ENCODE measurements around the gene ZNF470.

Gene ZNF470

DNA sequence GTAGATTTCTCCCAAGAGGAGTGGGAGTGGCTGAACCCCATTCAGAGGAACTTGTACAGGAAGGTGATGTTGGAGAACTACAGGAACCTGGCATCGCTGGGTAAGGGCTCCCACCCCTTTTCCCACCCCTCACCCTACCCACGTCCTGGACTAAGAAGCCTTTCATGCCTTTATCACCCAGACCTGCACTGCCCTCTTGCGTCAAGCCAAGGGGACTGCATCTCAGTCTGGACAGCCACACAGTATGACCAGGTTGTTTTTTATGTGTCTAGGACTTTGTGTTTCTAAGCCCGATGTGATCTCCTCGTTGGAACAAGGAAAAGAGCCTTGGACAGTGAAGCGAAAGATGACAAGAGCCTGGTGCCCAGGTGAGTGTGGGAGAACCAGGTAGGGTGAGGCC is 19.7 kb upstream of the ZNF470 start:
- no peak for DNase-seq (ENCODE audit: low read depth)
- TF ChIP-seq, protein P1, sequence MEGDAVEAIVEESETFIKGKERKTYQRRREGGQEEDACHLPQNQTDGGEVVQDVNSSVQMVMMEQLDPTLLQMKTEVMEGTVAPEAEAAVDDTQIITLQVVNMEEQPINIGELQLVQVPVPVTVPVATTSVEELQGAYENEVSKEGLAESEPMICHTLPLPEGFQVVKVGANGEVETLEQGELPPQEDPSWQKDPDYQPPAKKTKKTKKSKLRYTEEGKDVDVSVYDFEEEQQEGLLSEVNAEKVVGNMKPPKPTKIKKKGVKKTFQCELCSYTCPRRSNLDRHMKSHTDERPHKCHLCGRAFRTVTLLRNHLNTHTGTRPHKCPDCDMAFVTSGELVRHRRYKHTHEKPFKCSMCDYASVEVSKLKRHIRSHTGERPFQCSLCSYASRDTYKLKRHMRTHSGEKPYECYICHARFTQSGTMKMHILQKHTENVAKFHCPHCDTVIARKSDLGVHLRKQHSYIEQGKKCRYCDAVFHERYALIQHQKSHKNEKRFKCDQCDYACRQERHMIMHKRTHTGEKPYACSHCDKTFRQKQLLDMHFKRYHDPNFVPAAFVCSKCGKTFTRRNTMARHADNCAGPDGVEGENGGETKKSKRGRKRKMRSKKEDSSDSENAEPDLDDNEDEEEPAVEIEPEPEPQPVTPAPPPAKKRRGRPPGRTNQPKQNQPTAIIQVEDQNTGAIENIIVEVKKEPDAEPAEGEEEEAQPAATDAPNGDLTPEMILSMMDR (conservative IDR thresholded peaks at IDR 0.05; ENCODE audit: low read length), result no peak
- no peak overlapping the region for H3K4me3 ChIP-seq (ENCODE audit: low read length)

DNA sequence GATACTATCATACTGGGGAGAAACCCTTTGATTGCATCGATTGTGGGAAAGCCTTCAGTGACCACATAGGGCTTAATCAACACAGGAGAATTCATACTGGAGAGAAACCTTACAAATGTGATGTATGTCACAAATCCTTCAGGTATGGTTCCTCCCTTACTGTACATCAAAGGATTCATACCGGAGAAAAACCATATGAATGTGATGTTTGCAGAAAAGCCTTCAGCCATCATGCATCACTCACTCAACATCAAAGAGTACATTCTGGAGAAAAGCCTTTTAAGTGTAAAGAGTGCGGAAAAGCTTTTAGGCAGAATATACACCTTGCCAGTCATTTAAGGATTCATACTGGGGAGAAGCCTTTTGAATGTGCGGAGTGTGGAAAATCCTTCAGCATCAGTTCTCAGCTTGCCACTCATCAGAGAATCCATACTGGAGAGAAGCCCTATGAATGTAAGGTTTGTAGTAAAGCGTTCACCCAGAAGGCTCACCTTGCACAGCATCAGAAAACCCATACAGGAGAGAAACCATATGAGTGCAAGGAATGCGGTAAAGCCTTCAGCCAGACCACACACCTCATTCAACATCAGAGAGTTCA is 12.9 kb upstream of the ZNF470 start:
- TF ChIP-seq, protein P1 (conservative IDR thresholded peaks at IDR 0.05; ENCODE audit: low read length), result no peak
- DNase-seq (ENCODE audit: low read depth), result no peak
- H3K4me3 ChIP-seq (ENCODE audit: low read length), result no peak overlapping the region

DNA sequence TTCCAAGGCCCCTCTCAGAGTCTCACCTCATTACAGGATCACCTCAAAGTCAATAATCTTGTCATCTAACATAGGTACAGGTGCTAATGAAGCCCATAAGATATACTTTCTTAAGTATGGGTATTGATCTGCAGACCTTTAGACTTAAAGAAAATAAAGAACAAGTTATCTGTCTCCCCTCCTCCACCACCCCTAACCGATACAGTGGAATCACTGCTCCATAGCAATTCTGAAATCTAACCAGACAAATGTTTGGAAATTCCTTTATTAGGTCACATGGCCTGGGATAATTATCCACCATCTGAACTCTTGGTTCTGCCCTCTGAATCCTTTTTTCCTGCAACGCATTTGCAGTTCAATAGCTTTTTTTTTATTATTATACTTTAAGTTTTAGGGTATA is 4.5 kb upstream of the ZNF470 start:
- TF ChIP-seq, protein P1 (conservative IDR thresholded peaks at IDR 0.05; ENCODE audit: low read length), result no peak
- H3K4me3 ChIP-seq (ENCODE audit: low read length), result no peak overlapping the region

DNA sequence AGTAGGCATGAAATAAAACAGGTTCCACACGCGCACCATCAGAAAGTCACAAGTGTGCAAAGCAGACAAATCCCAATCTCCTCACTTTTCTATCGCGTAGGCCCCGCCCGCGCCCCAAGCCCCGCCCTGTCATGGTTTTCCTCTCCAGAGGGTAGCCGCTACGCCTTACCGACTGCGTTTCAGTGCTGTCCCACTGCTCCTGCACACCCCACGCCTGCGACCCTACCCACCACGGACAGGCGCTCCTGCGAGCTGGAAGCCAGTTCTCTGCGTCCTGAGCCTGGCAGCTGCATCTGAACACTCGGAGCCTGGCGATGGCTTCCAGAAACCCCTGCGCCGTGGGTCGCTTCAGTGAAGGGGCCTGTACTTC is 379 bp upstream of the ZNF470 start:
- TF ChIP-seq, protein P1 (conservative IDR thresholded peaks at IDR 0.05; ENCODE audit: low read length), result no peak
- H3K4me3 ChIP-seq (ENCODE audit: low read length), result peak overlapping the region; percentile 94
- DNase-seq (ENCODE audit: low read depth), result no peak

More for the DNA sequence above, 4.5 kb upstream of the ZNF470 start:
- DNase-seq (ENCODE audit: low read depth), result no peak

DNA sequence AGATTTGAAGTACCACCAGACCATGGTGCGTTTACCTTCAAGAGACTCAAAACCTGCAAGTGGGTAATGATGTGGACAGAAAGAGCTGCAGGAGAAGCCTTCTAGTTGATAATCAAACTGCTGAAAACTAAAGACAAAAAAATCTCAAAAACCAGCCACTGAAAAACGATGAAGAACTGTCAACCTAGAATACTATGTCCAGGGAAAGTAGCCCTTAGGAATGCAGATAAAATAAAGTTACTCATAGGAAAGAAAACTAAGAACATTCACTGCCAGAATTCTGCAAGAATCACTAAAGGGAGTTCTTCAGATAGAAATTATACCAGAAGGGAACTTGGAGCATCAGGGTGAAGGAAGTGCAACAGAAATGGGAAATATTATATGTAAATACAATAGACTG is 5.3 kb downstream of the ZNF470 start:
- H3K4me3 ChIP-seq (ENCODE audit: low read length), result no peak overlapping the region
- TF ChIP-seq, protein P1 (conservative IDR thresholded peaks at IDR 0.05; ENCODE audit: low read length), result no peak
- DNase-seq (ENCODE audit: low read depth), result no peak

DNA sequence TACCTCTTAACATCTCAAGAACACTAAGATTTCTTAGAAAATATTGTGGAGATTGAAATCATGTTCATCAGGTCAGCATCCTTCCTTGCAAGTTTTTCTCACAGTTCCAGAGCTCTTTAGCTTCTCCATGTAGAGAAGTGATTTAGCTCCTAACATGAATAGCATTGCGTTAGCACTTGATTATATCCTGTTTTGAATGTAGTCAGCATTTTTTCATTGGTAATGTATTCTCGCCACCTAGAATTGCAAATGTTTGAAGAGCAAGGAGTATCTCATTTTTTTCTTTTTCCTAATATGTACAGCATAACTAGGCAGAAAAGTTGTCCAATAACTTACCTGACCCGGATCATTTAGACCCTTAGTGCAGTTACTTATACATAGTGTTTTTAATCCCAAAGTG is 6.6 kb downstream of the ZNF470 start:
- TF ChIP-seq, protein P1 (conservative IDR thresholded peaks at IDR 0.05; ENCODE audit: low read length), result no peak
- H3K4me3 ChIP-seq (ENCODE audit: low read length), result no peak overlapping the region
- no peak for DNase-seq (ENCODE audit: low read depth)

GRCh38 chr19:56577719-56578602 is 10.7 kb downstream of the ZNF470 start:
- TF ChIP-seq, protein P1 (conservative IDR thresholded peaks at IDR 0.05; ENCODE audit: low read length), result no peak
- no peak for DNase-seq (ENCODE audit: low read depth)
- H3K4me3 ChIP-seq (ENCODE audit: low read length), result no peak overlapping the region

Data from AG10803 (cell line).